Epithelial cell of esophagus (primary cell): Measurements from ENCODE around the gene DLX3.

Experiments used
- DNase-seq: peaks from one replicate; pipeline ENCODE4 v3.0.0; 2010; ENCODE audit warnings: low read depth
- H3K4me3 ChIP-seq: 2 replicates; pipeline ENCODE4 v1.5.1; 2011; ENCODE audit warnings: mild to moderate bottlenecking, low read length, control low read depth
- CTCF ChIP-seq: IDR thresholded peaks from 2 replicates; pipeline ENCODE4 v1.5.1; 2011; ENCODE audit warnings: low read depth, mild to moderate bottlenecking, low read length, control low read depth, inconsistent platforms; ENCODE audit not compliant: insufficient read depth; ENCODE audit errors: missing control alignments

The DLX3 gene

GRCh38 chr17:49968405-49969133, 26.5 kb downstream of the DLX3 start:
- TF ChIP-seq CTCF = no peak
- H3K4me3 ChIP-seq = peak overlapping the region; percentile 55
- peak; percentile 80 for DNase-seq

GRCh38 chr17:49967621-49968404, 27.2 kb downstream of the DLX3 start:
- peak overlapping the region; percentile 31 for H3K4me3 ChIP-seq
- no peak for TF ChIP-seq CTCF
- DNase-seq = no peak

GRCh38 chr17:49967205-49967604, 27.8 kb downstream of the DLX3 start:
- no peak overlapping the region for H3K4me3 ChIP-seq
- no peak for DNase-seq
- no peak for TF ChIP-seq CTCF

GRCh38 chr17:49966767-49967166, 28.3 kb downstream of the DLX3 start:
- no peak for TF ChIP-seq CTCF
- no peak for DNase-seq
- H3K4me3 ChIP-seq = no peak overlapping the region

- H3K4me3 ChIP-seq = no peak overlapping the region
- no peak for TF ChIP-seq CTCF
- DNase-seq = no peak
Observed at GRCh38 chr17:49965524-49965909, 29.5 kb downstream of the DLX3 start.

- DNase-seq = no peak
- no peak overlapping the region for H3K4me3 ChIP-seq
Observed at GRCh38 chr17:49964769-49965523, 30.1 kb downstream of the DLX3 start.

More at GRCh38 chr17:49964769-49965523, 30.1 kb downstream of the DLX3 start:
- TF ChIP-seq CTCF = no peak
